Body of pancreas (tissue), 4 donors: ENCODE data around the gene LENG1.

Source experiments
- CTCF ChIP-seq, 7 experiments: fragments of 450-650 bp in 4 of 7; fragments of 200-600 bp in 3 of 7; sonication (generic) in 3 of 7; IDR thresholded peaks; one replicate each; pipeline ENCODE4 v1.5.1; 2016 to 2019; ENCODE audit warnings: antibody characterized with exemption in 7 of 7
- POLR2A ChIP-seq, 3 donors: fragments of 450-650 bp; IDR thresholded peaks; one replicate each; pipeline ENCODE4 v1.6.1; 2016; ENCODE audit warnings: antibody characterized with exemption in 3 of 3, mild to moderate bottlenecking in 2 of 3

DNA sequence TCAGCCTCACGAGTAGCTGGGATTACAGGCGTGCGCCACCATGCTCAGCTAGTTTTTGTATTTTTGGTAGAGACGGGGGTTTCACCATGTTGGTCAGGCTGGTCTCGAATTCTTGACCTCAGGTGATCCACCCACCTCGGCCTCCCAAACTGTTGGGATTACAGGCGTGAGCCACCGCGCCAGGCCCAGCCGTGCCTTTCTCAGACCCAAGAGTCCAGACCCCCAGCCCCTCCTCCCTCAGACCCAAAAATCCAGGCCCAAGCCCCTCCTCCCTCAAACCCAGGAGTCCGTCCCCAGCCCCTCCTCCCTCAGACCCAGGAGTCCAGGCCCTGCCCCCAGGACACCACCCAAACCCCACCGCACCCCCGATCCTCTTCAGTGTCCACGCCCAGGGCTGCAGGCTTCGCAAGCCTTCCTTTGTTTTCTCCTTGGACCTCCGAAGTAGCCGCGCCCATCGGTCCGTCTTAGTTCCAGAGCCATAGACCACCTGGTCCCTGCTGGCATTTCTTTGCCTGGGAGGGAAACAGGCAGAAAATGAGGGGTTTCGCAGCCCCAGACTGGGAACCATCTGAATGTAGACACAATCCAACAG, 9.7 kb upstream of the LENG1 start:
- TF ChIP-seq CTCF (IDR thresholded peaks at IDR 0.05) (no peak), POLR2A (IDR thresholded peaks at IDR 0.05) (no peak)
